ENCODE results near the gene PRPH.
"Not testable (repeated sequence)": the region's sequence is repeated elsewhere in the genome, so short reads cannot be mapped to it uniquely, and the experiment has no call there.

The PRPH gene

GRCh38 chr12:49332441-49332861 is 37.5 kb downstream of the PRPH start:
- H3K36me3 ChIP-seq (replicated peaks; ENCODE audit: insufficient read depth, low read length): no peaks in the 10 kb centered on the region
- no peak overlapping the region for H3K9ac ChIP-seq (ENCODE audit: low read length)
- no peaks in the 10 kb centered on the region for H3K9me3 ChIP-seq (replicated peaks; ENCODE audit: insufficient read depth, low read length)
- no peak overlapping the region for H2AFZ ChIP-seq (ENCODE audit: low read length)
- H3K27me3 ChIP-seq (replicated peaks; ENCODE audit: insufficient read depth, low read length): peaks cover 14% of the 10 kb centered on the region
- H3K27ac ChIP-seq (ENCODE audit: low read length): no peak overlapping the region
- no peak for DNase-seq
- H3K4me1 ChIP-seq (ENCODE audit: low read length): no peaks in the 10 kb centered on the region
- no peak overlapping the region for H3K4me2 ChIP-seq (ENCODE audit: low read depth, low read length)
- H4K20me1 ChIP-seq (ENCODE audit: insufficient read depth, low read length): no peaks in the 10 kb centered on the region
- H3K4me3 ChIP-seq (ENCODE audit: low read length): no peak overlapping the region
- no peaks in the 10 kb centered on the region for H3K79me2 ChIP-seq (ENCODE audit: low read length)
- H3F3A ChIP-seq (ENCODE audit: insufficient read depth, low read length): peaks cover 16% of the 10 kb centered on the region
- H3K9me2 ChIP-seq (replicated peaks; ENCODE audit: insufficient read depth, low read length): no peaks in the 10 kb centered on the region
- TF ChIP-seq CTCF (IDR thresholded peaks at IDR 0.05; ENCODE audit: low read length) (no peak), EZH2phosphoT487 (IDR thresholded peaks at IDR 0.05; ENCODE audit: low read length) (no peak), EZH2 (optimal IDR thresholded peaks at IDR 0.05; ENCODE audit: low read depth, low read length) (no peak)

- no peaks in the 10 kb centered on the region for H3K79me2 ChIP-seq (ENCODE audit: low read length)
- no peaks in the 10 kb centered on the region for H4K20me1 ChIP-seq (ENCODE audit: insufficient read depth, low read length)
- H3K9me3 ChIP-seq (replicated peaks; ENCODE audit: insufficient read depth, low read length): no peaks in the 10 kb centered on the region
- H3K4me2 ChIP-seq (ENCODE audit: low read depth, low read length): no peak overlapping the region
- peaks cover 16% of the 10 kb centered on the region for H3F3A ChIP-seq (ENCODE audit: insufficient read depth, low read length)
- H2AFZ ChIP-seq (ENCODE audit: low read length): no peak overlapping the region
- DNase-seq: no peak
- H3K36me3 ChIP-seq (replicated peaks; ENCODE audit: insufficient read depth, low read length): no peaks in the 10 kb centered on the region
- no peak for TF ChIP-seq CTCF (IDR thresholded peaks at IDR 0.05; ENCODE audit: low read length)
- TF ChIP-seq EZH2 (optimal IDR thresholded peaks at IDR 0.05; ENCODE audit: low read depth, low read length): no peak
- no peak for TF ChIP-seq EZH2phosphoT487 (IDR thresholded peaks at IDR 0.05; ENCODE audit: low read length)
- no peaks in the 10 kb centered on the region for H3K9me2 ChIP-seq (replicated peaks; ENCODE audit: insufficient read depth, low read length)
- no peak overlapping the region for H3K4me3 ChIP-seq (ENCODE audit: low read length)
- no peak overlapping the region for H3K9ac ChIP-seq (ENCODE audit: low read length)
- H3K4me1 ChIP-seq (ENCODE audit: low read length): no peaks in the 10 kb centered on the region
- no peak overlapping the region for H3K27ac ChIP-seq (ENCODE audit: low read length)
- peaks cover 19% of the 10 kb centered on the region for H3K27me3 ChIP-seq (replicated peaks; ENCODE audit: insufficient read depth, low read length)
Measured at GRCh38 chr12:49332891-49333371, 38.0 kb downstream of the PRPH start.

- not testable (repeated sequence) for H2AFZ ChIP-seq (ENCODE audit: low read length); H4K20me1 ChIP-seq (ENCODE audit: insufficient read depth, low read length); DNase-seq; H3K9me3 ChIP-seq (replicated peaks; ENCODE audit: insufficient read depth, low read length); H3K4me2 ChIP-seq (ENCODE audit: low read depth, low read length); H3K9me2 ChIP-seq (replicated peaks; ENCODE audit: insufficient read depth, low read length); H3K9ac ChIP-seq (ENCODE audit: low read length); H3K36me3 ChIP-seq (replicated peaks; ENCODE audit: insufficient read depth, low read length); H3K79me2 ChIP-seq (ENCODE audit: low read length); H3K27ac ChIP-seq (ENCODE audit: low read length); H3K4me3 ChIP-seq (ENCODE audit: low read length); H3K4me1 ChIP-seq (ENCODE audit: low read length)
- Histone ChIP-seq H3F3A (ENCODE audit: insufficient read depth, low read length) (peaks cover 16% of the 10 kb centered on the region), H3K27me3 (replicated peaks; ENCODE audit: insufficient read depth, low read length) (peaks cover 28% of the 10 kb centered on the region)
Measured at GRCh38 chr12:49333778-49334177, 38.8 kb downstream of the PRPH start.

DNA sequence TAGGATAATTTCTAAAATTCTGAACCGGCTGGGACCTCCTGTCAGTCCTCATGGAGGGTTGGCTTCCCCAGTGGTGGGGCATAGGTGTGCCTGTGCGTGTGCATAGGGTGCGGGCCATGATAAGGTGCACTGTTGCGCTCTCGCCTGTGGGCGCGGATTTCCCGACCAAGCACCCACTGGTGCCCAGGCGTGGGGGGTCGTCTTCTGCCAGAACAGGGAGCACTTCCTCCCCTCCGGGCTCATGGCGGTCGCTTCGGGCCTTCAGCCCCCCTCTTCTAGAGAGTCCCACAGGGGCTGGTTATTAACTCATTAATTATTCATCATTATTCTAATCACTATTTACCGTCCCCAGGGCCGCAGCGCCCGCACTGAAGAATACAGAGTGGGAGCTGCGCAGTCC is 39.3 kb downstream of the PRPH start:
- Histone ChIP-seq H3K4me1 (ENCODE audit: low read length) (no peaks in the 10 kb centered on the region), H3K27me3 (replicated peaks; ENCODE audit: insufficient read depth, low read length) (peaks cover 29% of the 10 kb centered on the region), H3K79me2 (ENCODE audit: low read length) (no peaks in the 10 kb centered on the region), H3K36me3 (replicated peaks; ENCODE audit: insufficient read depth, low read length) (no peaks in the 10 kb centered on the region), H3K9ac (ENCODE audit: low read length) (no peak overlapping the region), H3K4me3 (ENCODE audit: low read length) (no peak overlapping the region), H2AFZ (ENCODE audit: low read length) (no peak overlapping the region), H3K9me2 (replicated peaks; ENCODE audit: insufficient read depth, low read length) (no peaks in the 10 kb centered on the region), H3K4me2 (ENCODE audit: low read depth, low read length) (no peak overlapping the region), H4K20me1 (ENCODE audit: insufficient read depth, low read length) (no peaks in the 10 kb centered on the region), H3F3A (ENCODE audit: insufficient read depth, low read length) (peaks cover 16% of the 10 kb centered on the region), H3K9me3 (replicated peaks; ENCODE audit: insufficient read depth, low read length) (no peaks in the 10 kb centered on the region), H3K27ac (ENCODE audit: low read length) (no peak overlapping the region)
- no peak for DNase-seq
- TF ChIP-seq CTCF (IDR thresholded peaks at IDR 0.05; ENCODE audit: low read length): no peak
- no peak for TF ChIP-seq EZH2phosphoT487 (IDR thresholded peaks at IDR 0.05; ENCODE audit: low read length)
- no peak for TF ChIP-seq EZH2 (optimal IDR thresholded peaks at IDR 0.05; ENCODE audit: low read depth, low read length)

Data from MM.1S (cell line).